GM21447 (cell line): ENCODE results near the gene ABHD15.

Experiments used
- ATAC-seq: cut with Tn5 transposase; IDR thresholded peaks from one replicate; pipeline ENCODE4 v1.9.1; 2021; ENCODE audit not compliant: unreplicated experiment

ABHD15 gene

DNA sequence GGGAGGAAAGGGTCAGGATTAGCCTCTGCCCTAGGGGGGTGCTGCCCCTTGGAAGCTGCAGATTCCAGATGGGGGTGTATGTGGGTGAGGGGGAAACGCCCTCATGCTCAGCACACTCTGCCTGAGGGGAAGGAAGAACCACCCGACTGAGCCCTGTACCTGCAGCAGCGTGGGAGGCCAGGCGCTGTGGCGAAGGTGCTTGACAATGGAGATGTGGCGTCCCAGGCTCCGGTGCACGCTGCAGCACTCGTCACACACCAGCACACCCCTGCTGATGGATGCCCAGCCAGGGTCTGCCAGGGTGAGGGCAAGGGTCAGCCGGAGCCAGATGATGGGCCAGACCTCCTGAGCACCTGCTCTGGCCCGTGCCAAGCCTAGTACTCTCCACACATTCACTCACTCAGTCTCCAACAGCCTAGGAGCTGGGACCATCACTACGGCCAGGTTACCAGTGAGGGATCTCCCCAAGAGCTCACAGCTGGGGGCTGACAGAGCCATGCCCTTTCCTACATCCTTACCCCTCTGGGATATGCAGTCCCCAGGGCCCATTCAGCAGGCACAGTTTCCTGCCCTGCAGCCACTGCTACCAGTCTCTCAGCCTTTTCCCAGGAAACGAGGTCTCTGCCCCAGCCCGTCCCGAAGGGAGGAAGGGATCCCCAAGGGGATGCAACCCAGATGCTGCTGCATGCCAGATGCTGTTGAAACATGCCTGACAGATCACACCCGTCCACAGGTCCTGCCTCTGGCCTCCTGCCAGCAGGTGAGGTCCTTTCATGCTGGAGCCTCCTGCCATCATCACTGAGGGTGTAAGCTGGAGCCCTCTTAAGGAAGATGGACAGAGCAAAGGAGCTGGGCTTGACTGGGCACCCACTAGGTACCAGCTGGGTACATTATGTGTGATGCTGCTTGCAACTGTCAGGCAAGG lies 16.7 kb upstream of the ABHD15 start:
- no peak for ATAC-seq

DNA sequence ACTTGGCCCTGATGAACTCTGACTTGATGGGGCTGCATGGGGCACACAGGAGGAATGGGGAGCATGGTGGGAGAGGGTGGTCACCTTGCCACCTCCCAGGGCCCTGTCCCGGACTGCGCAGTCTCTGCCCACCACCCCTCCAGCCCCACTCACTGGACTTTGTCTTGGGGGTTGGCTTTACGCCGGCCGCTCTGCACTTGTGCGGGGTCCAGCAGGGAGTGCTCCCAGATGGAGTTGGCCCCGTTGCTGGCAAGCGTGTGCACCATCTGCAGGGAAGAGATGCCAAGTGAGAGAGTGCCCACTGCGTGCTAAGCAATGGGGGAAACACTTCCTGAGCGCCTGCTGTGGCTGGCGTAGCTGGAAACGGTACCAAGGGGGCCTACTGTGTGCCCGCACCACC lies 15.9 kb upstream of the ABHD15 start:
- no peak for ATAC-seq

DNA sequence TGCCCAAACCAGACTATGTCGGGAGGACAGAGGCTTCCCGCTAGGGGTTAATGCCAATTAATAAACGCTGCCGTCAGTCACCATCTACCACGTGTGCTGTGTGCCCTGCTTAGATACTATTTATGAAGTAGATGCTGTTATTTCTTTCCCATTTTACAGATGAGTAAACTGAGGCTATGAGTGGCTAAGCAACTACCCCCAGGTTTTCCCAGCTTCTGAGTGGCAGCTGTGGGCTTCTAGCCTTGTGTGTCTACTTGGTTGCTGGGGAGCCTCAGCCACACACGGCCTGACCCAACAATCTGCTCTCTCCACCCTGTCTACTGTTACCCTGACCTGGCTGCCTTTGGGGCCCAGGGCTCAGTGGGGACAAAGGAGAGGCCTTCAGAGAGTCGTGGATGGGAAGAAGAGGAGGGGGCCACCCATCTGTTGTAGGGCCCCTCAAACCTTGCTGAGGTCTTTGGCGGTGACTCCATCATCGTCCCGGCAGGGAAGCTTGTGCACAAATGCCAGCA lies 15.5 kb upstream of the ABHD15 start:
- no peak for ATAC-seq

DNA sequence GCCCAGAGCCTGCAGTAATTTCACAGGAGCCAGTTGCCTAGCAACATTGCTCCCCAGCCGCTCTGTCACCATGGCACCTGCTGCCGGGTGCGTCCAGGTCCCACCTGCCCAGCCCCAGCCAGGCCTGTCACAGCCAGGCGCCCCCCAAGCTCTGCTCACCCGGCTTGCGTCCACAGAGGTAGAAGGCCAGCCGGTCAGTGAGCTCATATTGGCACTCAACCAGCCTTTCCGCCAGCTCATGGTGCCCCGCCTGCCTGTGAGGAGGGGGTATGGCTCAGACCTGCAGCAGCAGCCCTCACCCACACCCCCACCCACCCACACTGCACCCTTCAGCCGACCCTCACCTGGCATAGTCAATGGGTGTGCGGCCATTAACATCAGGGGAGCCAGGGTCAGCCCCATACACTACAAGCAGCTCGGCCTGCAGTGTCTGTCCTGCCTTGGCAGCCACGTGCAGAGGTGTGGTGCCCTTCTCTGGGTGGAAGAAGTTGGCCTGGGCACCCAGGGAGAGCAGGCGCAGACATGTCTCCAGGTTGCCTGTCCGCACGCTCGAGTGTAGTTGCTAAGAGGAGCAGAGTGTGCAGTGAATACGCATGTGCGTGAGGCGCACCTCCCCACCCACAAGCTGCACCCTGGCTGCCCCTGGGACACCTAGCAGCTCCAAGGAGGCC lies 14.9 kb upstream of the ABHD15 start:
- no peak for ATAC-seq

DNA sequence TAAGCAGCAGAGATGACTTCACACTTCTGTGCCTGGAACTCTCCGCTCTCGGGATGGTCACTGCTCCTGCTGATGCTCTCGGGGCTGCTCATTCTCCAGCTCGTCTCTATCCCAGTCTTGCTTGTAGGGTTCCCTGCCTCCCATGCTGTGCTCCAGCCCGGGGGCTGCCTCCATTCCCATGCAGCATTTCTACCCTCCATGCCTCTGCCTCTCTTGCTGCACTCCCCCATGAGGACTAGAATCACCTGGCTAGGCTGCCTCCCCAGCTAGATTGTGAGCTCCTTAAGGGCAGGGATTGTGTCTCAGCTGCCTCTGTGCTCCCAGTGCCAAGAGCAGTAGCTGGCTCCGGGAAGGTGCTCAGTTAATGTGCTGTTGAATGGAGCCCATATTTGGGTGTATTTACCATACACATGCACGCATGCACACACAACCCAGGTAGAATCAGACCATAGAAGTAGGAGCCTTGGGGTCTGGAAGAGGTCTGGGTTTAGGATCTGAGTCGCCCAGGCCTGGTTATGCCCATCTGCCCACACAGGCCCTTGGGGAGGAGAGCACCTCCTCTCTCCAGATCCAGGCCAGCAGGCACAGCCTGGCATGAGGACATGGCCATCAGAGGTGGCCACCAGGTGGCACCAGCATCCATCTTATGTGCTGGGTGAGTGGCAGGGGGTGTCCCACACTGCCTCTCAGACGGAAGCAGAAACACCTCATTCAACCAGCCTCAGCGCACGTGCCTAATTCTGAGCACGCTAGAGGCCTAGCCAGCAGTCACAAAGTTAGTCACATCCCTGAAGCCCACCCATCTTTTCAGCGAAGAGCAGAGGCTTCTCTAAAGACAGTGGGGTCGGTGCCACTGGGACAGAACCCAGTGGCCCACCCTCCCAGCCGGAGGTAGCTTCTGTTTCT lies 13.3 kb upstream of the ABHD15 start:
- no peak for ATAC-seq

DNA sequence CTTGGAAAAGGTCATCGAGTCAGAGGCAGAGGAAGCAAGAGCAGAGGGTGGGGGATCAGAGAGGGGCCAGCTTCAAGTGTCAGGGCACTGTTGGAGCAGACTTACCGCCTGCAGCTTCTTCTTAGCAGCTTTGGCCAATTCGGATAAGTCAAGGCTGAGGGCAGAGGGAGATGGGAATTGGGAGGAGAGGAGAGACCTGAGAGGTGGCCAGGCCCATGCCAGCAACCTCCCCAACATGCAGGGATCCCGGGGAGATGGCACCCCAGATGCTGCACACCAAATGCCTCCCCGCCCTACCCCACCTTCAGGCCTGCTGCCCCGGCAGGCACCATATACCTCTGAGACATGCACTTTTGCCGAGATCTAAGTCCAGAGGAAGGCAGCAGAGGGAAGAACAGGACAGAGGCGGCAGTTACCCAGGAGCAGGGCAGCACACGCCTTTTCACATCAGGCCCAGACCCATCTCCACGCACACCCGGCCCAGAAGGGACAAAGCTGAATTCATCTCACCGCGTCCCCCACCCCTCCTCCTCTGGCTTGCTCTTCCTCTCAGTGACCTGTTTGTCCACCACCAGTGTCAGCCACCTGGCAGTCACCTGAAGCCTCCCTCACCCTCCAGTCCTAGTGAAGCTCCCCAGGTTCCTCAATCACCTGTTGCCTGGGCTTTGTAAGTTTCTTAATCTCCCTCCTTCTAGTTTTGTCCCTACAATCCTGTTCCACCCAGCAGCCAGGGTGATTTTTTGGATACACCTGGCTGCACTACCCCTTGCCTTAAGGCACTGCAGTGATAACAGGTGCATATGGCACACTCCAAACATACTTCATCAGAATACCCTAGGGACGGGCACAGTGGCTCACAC lies 12.0 kb upstream of the ABHD15 start:
- ATAC-seq, result no peak

DNA sequence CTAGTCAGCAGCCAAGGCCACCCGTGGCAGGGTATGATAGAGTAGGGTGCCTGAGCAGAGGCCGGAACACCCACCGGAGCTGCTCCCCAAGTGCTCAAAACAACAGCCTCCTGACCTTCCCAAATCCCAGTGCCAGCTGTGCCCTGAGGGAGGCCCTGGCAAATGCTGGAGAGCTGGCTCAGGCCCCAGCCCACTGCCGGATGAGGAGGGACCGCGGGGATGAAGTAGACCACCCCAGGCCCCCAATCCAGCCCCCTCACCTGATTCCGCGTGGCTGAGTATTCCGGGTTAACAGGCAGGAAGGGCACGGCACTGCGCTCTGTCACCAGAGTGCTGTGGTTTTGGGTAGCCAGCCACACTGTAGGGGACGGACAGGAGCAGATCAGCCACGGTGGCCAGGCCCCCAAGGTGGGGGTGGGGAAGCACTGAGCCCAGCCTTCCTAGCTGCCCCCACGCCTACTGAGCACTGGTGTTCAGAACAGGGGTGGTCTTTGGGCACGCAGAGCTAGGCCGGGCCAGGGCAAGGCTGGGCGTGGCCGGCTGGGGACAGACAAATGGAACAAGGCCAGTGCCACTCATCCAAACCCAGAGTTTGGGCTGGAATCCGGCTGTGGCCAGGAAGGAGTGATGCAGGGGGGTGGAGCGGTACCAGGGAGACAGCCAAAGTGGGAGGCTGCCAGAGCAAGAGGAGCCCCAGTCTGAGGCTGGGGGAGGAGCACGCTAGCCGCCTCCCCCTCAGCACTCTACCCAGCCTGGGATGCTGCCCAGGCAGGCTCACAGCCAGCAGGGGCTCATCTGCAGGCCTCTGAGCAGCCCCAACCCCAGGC lies 10.8 kb upstream of the ABHD15 start:
- no peak for ATAC-seq

DNA sequence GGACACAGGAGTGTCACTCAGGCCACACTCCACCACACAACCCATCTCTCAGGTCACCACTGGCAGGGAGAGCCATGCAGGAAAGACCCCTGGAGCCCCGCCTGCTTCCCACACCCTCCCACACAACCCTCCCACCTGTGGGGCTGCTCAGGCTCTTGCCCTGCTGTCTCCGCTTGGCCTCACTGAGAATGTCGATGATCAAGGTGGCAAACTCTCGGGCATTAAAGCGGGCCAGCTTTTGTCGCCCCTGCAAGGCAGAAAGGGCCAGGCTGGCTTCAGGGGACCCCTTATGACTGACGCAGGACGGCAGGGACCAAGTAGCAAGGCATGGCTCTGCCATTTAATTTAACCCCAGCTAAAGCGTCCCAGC lies 10.1 kb upstream of the ABHD15 start:
- ATAC-seq, result no peak

DNA sequence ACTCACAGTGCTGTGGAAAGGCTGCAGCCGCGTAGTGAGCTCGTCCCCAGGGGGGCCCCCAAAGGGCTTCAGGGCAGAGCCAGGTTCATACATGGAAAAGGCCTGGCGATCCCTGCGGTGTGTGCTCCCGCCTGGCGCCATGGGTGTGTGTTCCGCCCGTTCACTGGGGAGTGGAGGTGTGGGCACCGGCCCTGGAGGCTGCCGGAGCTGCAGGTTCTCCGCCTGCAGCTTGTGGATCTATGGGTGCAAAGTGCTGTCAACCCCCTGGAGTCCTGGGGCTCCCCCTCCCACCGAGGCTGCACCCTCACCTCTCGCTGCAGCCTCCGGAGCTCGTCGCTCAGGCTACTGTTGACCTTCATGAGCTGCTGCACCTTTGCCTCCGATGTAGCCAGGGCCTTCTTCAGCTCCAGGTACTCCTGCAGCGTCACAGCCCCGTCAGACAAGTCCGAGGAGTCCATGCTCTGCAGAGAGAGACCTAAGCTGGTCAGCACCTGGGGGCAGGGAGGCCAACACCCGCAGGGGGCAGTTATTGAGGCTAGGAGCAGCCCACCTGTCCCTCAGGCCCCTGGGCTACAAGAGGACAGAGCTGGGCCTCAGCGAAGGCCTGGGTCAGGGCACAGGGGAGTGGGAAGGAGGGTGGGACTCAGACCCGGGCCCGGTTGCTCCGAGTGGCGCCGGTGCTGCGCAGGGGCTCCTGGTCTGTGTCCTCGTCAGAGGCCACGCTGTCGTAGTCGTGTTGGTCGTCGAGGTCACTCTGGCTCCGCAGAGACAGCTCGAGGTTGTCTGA lies 9.6 kb upstream of the ABHD15 start:
- no peak for ATAC-seq

DNA sequence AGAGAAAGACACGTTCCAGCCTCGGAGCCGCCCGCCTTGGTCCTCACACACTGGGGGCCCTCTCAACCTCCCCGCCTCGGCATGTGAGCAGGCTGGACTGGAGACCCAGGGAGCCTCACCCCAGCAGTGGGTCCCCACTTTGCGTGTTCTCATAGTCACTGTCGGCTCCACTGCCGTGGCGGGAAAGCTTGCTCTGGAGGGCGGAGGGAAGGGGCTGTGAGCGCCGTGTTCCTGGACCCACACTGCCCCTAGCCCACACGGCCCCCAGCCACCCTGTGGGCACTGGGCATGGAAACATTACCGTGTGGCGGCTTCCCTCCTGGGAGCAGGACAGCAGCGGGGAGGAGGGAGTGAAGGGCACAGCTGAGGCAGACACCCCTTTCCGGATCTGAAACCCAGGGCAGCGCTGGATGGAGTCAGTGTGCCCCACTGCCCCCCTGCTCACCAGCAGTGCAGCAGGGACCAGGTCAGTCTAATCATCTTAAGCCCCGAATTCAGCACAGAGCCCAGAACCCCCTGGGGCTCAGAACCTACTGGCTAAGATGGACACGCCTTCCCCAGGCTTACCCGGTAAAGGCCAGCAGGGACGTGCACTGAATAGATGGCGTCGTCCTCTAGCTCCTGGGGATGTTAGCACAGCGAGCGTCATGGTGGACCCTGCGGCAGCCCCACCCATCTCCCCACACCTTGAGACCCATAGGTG lies 8.8 kb upstream of the ABHD15 start:
- ATAC-seq, result no peak

DNA sequence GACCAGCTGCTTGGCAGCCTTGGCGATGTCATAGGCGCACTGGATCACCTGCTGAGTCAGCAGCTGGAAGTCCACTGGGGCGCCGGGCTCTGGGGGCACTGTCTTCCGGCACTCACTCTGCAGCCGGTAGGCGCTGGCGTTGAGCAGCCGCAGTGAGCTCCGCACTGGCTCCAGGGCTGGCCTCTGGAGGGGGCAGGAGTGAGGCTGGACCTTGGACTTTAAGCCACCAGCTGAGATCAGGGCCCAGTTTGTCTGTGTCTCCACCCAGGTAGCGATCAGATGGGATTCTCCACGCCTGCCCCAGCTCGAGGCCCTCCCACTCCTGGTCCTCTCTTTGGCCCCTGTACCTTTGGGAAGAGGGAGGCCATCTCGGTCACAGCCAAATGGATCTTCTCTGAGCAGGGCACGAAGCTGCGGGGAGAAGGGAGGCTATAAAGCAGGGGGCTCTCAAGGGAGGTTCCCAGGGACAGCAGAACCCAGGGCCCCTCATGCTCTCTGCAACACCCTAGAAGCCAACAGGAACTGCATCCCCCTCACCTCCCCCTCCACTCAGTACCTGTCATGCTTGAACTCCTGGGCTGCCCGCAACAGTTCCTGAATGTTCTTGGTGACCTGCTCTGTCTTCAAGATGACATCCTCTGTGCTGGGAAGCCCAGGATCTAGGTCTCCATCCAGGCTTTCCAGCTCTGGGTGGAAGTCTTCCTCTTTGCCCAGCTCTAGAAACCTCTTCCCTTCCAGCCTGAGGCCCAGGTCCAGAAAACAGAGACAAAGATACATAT lies 8.1 kb upstream of the ABHD15 start:
- ATAC-seq, result no peak

DNA sequence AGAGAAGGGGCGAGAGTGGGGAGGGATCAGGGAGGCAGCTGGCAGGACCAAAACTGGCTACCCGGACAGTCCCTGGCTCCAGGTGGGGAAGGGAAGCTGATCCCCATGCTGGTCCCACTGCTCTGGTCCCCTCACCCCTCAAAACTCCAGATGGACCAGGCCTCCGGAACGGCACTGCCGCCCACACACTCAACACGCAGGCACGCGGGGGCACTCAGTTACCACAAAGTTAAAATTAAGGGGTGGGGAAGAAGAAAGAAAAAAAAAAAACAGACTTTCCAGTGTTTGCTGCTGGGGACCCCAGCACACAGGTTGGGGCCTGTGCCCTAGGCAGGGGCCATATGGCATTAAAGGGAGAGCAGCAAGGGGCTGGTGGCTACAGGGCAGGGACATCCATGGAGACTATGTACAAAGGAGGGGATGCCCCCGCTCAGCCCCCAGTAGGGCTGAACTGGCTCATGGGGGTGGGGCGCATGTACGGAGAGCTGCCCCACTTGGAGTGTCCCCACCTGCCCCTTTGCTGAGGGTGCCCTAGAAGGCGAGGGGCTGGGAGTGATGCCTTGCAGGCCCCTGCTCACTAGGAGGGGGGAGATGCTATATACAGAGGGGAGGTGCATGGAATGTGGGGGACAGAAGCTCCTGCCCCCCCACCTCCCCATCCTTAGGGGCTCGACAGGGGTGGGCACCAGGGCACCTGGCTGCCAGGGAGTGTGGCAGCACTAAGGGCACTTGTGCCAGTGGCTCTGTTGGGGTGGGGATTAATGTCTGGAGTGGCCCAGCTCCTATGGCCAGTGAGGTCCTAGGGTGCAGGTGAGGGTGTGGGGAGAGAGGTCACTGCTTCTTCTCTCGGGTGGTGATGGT lies 7.3 kb upstream of the ABHD15 start:
- no peak for ATAC-seq

DNA sequence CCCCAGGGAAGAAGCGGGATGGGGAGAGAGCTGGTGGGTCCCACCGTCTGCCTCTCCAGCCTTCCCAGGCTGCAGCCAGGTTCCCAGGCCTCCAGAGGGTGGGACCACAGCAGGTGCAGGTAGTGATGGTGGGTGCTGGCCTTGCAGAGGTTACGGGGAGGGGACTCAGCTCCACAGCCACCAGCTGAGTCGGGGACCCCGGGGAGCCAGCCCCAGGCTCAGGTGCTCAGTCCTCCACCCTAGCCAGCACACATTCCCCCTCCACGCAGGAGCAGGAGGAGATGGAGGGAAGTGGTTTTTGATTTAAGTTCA lies 6.7 kb upstream of the ABHD15 start:
- no peak for ATAC-seq

DNA sequence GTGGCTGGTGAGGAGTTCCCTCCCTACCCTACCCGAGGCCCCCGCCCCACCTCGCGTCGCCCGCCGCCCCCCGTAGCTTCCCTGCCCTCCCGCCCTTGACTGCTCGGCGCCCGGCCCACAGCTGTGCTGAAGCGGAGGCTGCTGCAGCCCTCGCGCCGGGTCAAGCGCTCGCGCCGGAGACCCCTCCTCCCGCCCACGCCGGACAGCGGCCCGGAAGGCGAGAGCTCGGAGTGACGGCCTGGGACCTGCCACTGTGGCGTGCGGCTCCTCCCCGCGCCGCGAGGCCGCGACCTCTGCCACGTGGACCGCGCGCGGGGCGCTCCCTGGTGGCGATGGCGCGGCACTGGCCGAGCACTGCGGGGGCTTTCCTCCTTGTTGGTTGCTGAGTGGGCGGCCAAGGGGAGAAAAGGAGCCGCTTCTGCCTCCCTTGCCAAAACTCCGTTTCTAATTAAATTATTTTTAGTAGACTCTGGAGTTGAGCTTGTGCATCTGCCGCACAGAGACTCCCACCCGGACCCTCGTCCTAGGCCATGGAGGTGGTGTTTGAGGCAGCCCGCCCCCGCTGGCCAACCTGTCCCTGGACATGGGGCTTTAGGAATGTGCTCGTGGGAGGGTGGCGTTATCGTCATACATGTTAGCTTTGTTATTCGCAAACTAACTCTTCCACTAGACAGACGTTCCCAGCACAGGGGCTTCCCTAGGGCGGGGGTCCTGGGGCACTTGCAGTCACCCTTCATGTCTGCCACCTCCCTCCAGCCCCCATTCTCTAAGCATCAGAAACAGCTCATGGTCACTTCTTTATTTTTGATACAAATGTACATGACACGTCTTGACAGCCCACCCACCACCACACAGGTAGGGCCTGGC lies 6.1 kb upstream of the ABHD15 start:
- no peak for ATAC-seq

DNA sequence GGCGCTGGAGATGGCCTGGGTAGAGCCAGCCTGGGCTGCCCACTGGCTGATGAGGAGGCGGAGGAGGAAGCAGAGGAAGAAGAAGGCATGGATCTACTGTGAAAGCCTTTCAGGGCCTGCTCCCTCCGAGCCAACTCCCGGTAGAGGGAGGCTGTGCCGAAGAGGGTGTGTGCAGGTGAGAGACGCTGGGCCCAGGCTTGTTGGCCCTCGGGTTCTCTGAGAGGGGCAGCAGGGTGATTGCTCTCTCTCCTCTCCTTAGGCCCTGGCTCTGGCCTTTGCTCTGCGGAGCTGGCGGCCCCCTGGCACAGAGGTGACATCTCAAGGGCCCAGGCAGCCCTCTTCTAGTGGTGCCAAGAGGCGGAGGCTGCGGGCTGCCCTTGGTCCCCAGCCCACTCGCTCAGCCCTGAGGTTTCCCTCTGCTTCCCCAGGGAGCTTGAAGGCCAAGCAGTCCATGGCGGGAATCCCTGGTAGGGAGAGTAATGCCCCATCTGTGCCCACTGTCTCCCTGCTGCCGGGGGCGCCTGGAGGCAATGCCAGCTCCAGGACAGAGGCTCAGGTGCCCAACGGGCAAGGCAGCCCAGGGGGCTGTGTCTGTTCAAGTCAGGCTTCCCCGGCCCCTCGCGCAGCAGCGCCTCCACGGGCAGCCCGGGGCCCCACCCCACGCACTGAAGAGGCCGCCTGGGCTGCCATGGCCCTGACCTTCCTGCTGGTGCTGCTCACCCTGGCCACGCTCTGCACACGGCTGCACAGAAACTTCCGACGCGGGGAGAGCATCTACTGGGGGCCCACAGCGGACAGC lies 5.2 kb upstream of the ABHD15 start:
- no peak for ATAC-seq
